AG04450 (cell line): ENCODE data around the gene XPO1. TPM values are rescaled to one million over a fixed set of nuclear protein-coding genes. Genes with fewer than 3 reads are reported as not detected.
"Not testable (repeated sequence)": the region's sequence is repeated elsewhere in the genome, so short reads cannot be mapped to it uniquely, and the experiment has no call there.

ENCODE experiments used
- CTCF ChIA-PET: fragments of 300-600, 350-600 bp; formaldehyde crosslinking; extraction: SDS; loops from one replicate; lab custom pipeline; 2022; ENCODE audit warnings: antibody characterized with exemption, inconsistent platforms; lab: Charles Lee
- POLR2A ChIA-PET: fragments of 350-600 bp; formaldehyde crosslinking; extraction: SDS; loops from one replicate; lab custom pipeline; 2021; ENCODE audit warnings: antibody characterized with exemption, inconsistent platforms; lab: Yijun Ruan, JAX
- DNase-seq: peaks from one replicate; pipeline ENCODE4 v3.0.0-alpha.2; 2011; ENCODE audit warnings: low read depth, low spot score
- H3K27ac ChIP-seq: one replicate; pipeline ENCODE4 v1.5.1; 2012; ENCODE audit warnings: low read depth, low read length, control low read depth
- H3K27me3 ChIP-seq: one replicate; pipeline ENCODE4 v1.6.0; 2012; ENCODE audit warnings: low read length; ENCODE audit not compliant: control insufficient read depth, insufficient read depth
- H3K4me3 ChIP-seq: 2 replicates; pipeline ENCODE4 v1.5.1; 2011; ENCODE audit warnings: mild to moderate bottlenecking, low read depth, low read length, control low read depth
- H3K9me3 ChIP-seq: 2 replicates; pipeline ENCODE4 v1.5.1; 2012; ENCODE audit warnings: low read length; ENCODE audit not compliant: control insufficient read depth, insufficient read depth
- CTCF ChIP-seq: IDR thresholded peaks from 2 replicates; pipeline ENCODE4 v1.5.1; 2011; ENCODE audit warnings: low read depth, low read length, control low read depth, inconsistent platforms
- polyA plus RNA-seq: library from polyadenylated mRNA; depleted of rRNA; stranded (reverse); fragments of >200 nt; gene quantifications from 2 replicates; pipeline ENCODE4 v1.2.3, GENCODE V29; 2011

XPO1 gene
- polyA plus RNA-seq, 1 experiment: 143 TPM

- ChIA-PET CTCF (no interaction called here), POLR2A (no interaction called here)
- H3K27ac ChIP-seq: no peak overlapping the region
- H3K9me3 ChIP-seq: 0 out of 2 replicates have a peak, but pooled peaks cover 3% of the 10 kb centered on the region
- no peak for DNase-seq
- no peaks in the 10 kb centered on the region for H3K27me3 ChIP-seq
- no peak overlapping the region for H3K4me3 ChIP-seq
- no peak for TF ChIP-seq CTCF
Observed at GRCh38 chr2:61456070-61456745, 81.9 kb downstream of the XPO1 start.

GRCh38 chr2:61454972-61455371 is 83.2 kb downstream of the XPO1 start:
- H3K27ac ChIP-seq, H3K4me3 ChIP-seq, POLR2A ChIA-PET, DNase-seq, CTCF ChIA-PET, H3K27me3 ChIP-seq, H3K9me3 ChIP-seq: not testable (repeated sequence)

GRCh38 chr2:61454383-61454782 is 83.8 kb downstream of the XPO1 start:
- no peaks in the 10 kb centered on the region for H3K27me3 ChIP-seq
- H3K9me3 ChIP-seq: 0 out of 2 replicates have a peak, but pooled peaks cover 4% of the 10 kb centered on the region
- no peak for DNase-seq
- POLR2A ChIA-PET: no interaction called here
- no peak overlapping the region for H3K27ac ChIP-seq
- TF ChIP-seq CTCF: no peak
- CTCF ChIA-PET: no interaction called here
- H3K4me3 ChIP-seq: no peak overlapping the region

- no peak overlapping the region for H3K27ac ChIP-seq
- ChIA-PET POLR2A (no interaction called here), CTCF (no interaction called here)
- no peaks in the 10 kb centered on the region for H3K27me3 ChIP-seq
- H3K4me3 ChIP-seq: no peak overlapping the region
- no peak for DNase-seq
- TF ChIP-seq CTCF: no peak
- peaks cover 7% of the 10 kb centered on the region for H3K9me3 ChIP-seq
Observed at GRCh38 chr2:61452392-61452791, 85.8 kb downstream of the XPO1 start.

GRCh38 chr2:61451178-61451577 is 87.0 kb downstream of the XPO1 start:
- H3K27ac ChIP-seq: no peak overlapping the region
- no peak overlapping the region for H3K4me3 ChIP-seq
- DNase-seq: no peak
- ChIA-PET POLR2A (interaction anchor here (0.6 kb wide), 1 partner anchor 39 kb away, joined by 4 read pairs; no protein-coding TSS in a partner anchor), CTCF (no interaction called here)
- no peak for TF ChIP-seq CTCF
- H3K27me3 ChIP-seq: no peaks in the 10 kb centered on the region
- peaks cover 7% of the 10 kb centered on the region for H3K9me3 ChIP-seq
